H9 (cell line): Measurements from ENCODE around the gene ZNF644. TPM values are rescaled to one million over a fixed set of nuclear protein-coding genes. Genes with fewer than 3 reads are reported as not detected.

Experiments used
- DNase-seq: peaks from one replicate; pipeline ENCODE4 v3.0.0-alpha.2; 2017
- H2AFZ ChIP-seq: one replicate; pipeline ENCODE4 v1.6.1; 2013; ENCODE audit warnings: mild to moderate bottlenecking, low read length, control low read depth, moderate library complexity
- H2AK5ac ChIP-seq: 2 replicates; pipeline ENCODE4 v1.6.1; 2013; ENCODE audit warnings: low read length, control low read depth, mixed read lengths; ENCODE audit not compliant: insufficient read length
- H2BK120ac ChIP-seq: one replicate; pipeline ENCODE4 v1.6.1; 2013; ENCODE audit warnings: low read depth, mild to moderate bottlenecking, low read length, control low read depth, inconsistent platforms; ENCODE audit not compliant: poor library complexity, severe bottlenecking
- H2BK12ac ChIP-seq: 2 replicates; pipeline ENCODE4 v1.6.1; 2013; ENCODE audit warnings: low read length, control low read depth, mixed read lengths, low read depth; ENCODE audit not compliant: insufficient read length
- H2BK15ac ChIP-seq: 2 replicates; pipeline ENCODE4 v1.6.1; 2013; ENCODE audit warnings: low read depth, low read length, control low read depth
- H2BK20ac ChIP-seq: one replicate; pipeline ENCODE4 v1.6.1; 2013; ENCODE audit warnings: low read depth, mild to moderate bottlenecking, low read length, control low read depth, inconsistent platforms; ENCODE audit not compliant: poor library complexity, severe bottlenecking
- H2BK5ac ChIP-seq: 2 replicates; pipeline ENCODE4 v1.6.1; 2013; ENCODE audit warnings: low read length, control low read depth, mixed read lengths; ENCODE audit not compliant: insufficient read length
- H3K14ac ChIP-seq: 2 replicates; pipeline ENCODE4 v1.6.1; 2013; ENCODE audit warnings: low read length, control low read depth; ENCODE audit not compliant: insufficient read depth
- H3K18ac ChIP-seq: 2 replicates; pipeline ENCODE4 v1.6.1; 2013; ENCODE audit warnings: low read depth, mild to moderate bottlenecking, mixed read lengths, low read length, control low read depth; ENCODE audit not compliant: insufficient read length
- H3K23ac ChIP-seq: 2 replicates; pipeline ENCODE4 v1.6.1; 2013; ENCODE audit warnings: low read length, control low read depth, mixed read lengths, low read depth; ENCODE audit not compliant: insufficient read length
- H3K23me2 ChIP-seq: 2 replicates; pipeline ENCODE4 v1.6.1; 2013; ENCODE audit warnings: low read depth, mild to moderate bottlenecking, mixed read lengths, low read length, control low read depth; ENCODE audit not compliant: insufficient read length, poor library complexity, severe bottlenecking
- H3K27ac ChIP-seq: 2 replicates; pipeline ENCODE4 v1.5.1; 2013; ENCODE audit warnings: low read length, control low read depth, mixed read lengths, low read depth; ENCODE audit not compliant: insufficient read length
- H3K27me3 ChIP-seq: 2 replicates; pipeline ENCODE4 v1.6.1; 2013; ENCODE audit warnings: low read length, control low read depth, inconsistent platforms; ENCODE audit not compliant: insufficient read depth
- H3K4ac ChIP-seq: 2 replicates; pipeline ENCODE4 v1.6.1; 2013; ENCODE audit warnings: low read depth, mild to moderate bottlenecking, control low read depth, inconsistent platforms, low read length, moderate library complexity
- H3K4me1 ChIP-seq: 2 replicates; pipeline ENCODE4 v1.6.1; 2013; ENCODE audit warnings: low read length, control low read depth, inconsistent platforms; ENCODE audit not compliant: insufficient read depth
- H3K4me2 ChIP-seq: 2 replicates; pipeline ENCODE4 v1.6.1; 2013; ENCODE audit warnings: low read length, control low read depth, mixed read lengths; ENCODE audit not compliant: insufficient read length, insufficient read depth
- H3K56ac ChIP-seq: 2 replicates; pipeline ENCODE4 v1.6.1; 2013; ENCODE audit warnings: low read depth, mild to moderate bottlenecking, mixed read lengths, low read length, control low read depth; ENCODE audit not compliant: insufficient read length
- H3K79me1 ChIP-seq: 2 replicates; pipeline ENCODE4 v1.6.1; 2013; ENCODE audit warnings: low read depth, mild to moderate bottlenecking, moderate library complexity, low read length, control low read depth, inconsistent platforms; ENCODE audit not compliant: insufficient read depth, poor library complexity, severe bottlenecking
- H3K79me2 ChIP-seq: 2 replicates; pipeline ENCODE4 v1.6.1; 2013; ENCODE audit warnings: low read length, control low read depth, inconsistent platforms; ENCODE audit not compliant: insufficient read depth
- H3K9ac ChIP-seq: 2 replicates; pipeline ENCODE4 v1.6.1; 2013; ENCODE audit warnings: low read length, control low read depth, mixed read lengths; ENCODE audit not compliant: insufficient read length; ENCODE audit errors: extremely low read depth
- H3K9me3 ChIP-seq: one replicate; pipeline ENCODE4 v1.6.1; 2013; ENCODE audit warnings: low read depth, low read length, inconsistent platforms; ENCODE audit not compliant: control insufficient read depth
- H3T11ph ChIP-seq: one replicate; pipeline ENCODE4 v1.6.1; 2013; ENCODE audit warnings: mild to moderate bottlenecking, low read length, control low read depth, inconsistent platforms
- H4K20me1 ChIP-seq: one replicate; pipeline ENCODE4 v1.6.1; 2013; ENCODE audit not compliant: control insufficient read depth, insufficient read length, insufficient read depth
- H4K5ac ChIP-seq: 2 replicates; pipeline ENCODE4 v1.6.1; 2013; ENCODE audit warnings: low read depth, mild to moderate bottlenecking, mixed read lengths, low read length, control low read depth; ENCODE audit not compliant: insufficient read length
- H4K8ac ChIP-seq: replicated peaks from 2 replicates; pipeline ENCODE4 v1.6.1; 2013; ENCODE audit warnings: low read length, control low read depth, mixed read lengths, low read depth; ENCODE audit not compliant: insufficient read length
- H4K91ac ChIP-seq: 2 replicates; pipeline ENCODE4 v1.6.1; 2013; ENCODE audit warnings: low read depth, mild to moderate bottlenecking, moderate library complexity, mixed read lengths, low read length, control low read depth; ENCODE audit not compliant: insufficient read length
- H3K27ac Mint-ChIP-seq, 3 experiments: 2 replicates in 2 of 3; 3 replicates in 1 of 3; pipeline ENCODE4 v1.8.0; 2020 to 2021; ENCODE audit warnings: mixed read lengths in 3 of 3, mild to moderate bottlenecking in 1 of 3, moderate library complexity in 1 of 3
- H3K27me3 Mint-ChIP-seq: 2 replicates; pipeline ENCODE4 v1.8.0; 2021; ENCODE audit warnings: low read depth, mild to moderate bottlenecking, moderate library complexity, mixed read lengths
- H3K36me3 Mint-ChIP-seq, 3 experiments: 2 replicates in 2 of 3; 3 replicates in 1 of 3; pipeline ENCODE4 v1.8.0; 2020 to 2021; ENCODE audit warnings: low read depth in 3 of 3, mixed read lengths in 3 of 3; ENCODE audit not compliant: insufficient read depth in 1 of 3
- H3K4me1 Mint-ChIP-seq, 2 experiments: 2 replicates each; pipeline ENCODE4 v1.8.0; 2020; ENCODE audit warnings: mixed read lengths in 2 of 2
- H3K4me3 Mint-ChIP-seq, 2 experiments: 2 replicates in 1 of 2; 3 replicates in 1 of 2; pipeline ENCODE4 v1.8.0; 2020 to 2021; ENCODE audit warnings: mild to moderate bottlenecking in 2 of 2, mixed read lengths in 2 of 2, moderate library complexity in 1 of 2
- H3K9me3 Mint-ChIP-seq, 2 experiments: 2 replicates in 1 of 2; 3 replicates in 1 of 2; pipeline ENCODE4 v1.8.0; 2020; ENCODE audit warnings: mild to moderate bottlenecking in 2 of 2, mixed read lengths in 2 of 2, moderate library complexity in 1 of 2
- CTCF ChIP-seq: fragments of 200-600 bp; sonication (generic); conservative IDR thresholded peaks from 3 replicates; pipeline ENCODE4 v1.8.0; 2021; ENCODE audit warnings: antibody characterized with exemption, mild to moderate bottlenecking
- WGBS: extraction: QIAGEN DNeasy Blood & Tissue Kit; methylation state at CpG from one replicate; pipeline ENCODE4 v1.1.7; 2013; ENCODE audit warnings: missing lambda C conversion rate, low lambda C conversion rate, mixed read lengths; ENCODE audit not compliant: insufficient read length; ENCODE audit errors: extremely low coverage; 5-methylcytosine and 5-hydroxymethylcytosine counted together
- total RNA-seq: library from RNA; stranded (reverse); gene quantifications from 2 replicates; pipeline ENCODE4 v1.2.1, GENCODE V29; 2021

The ZNF644 gene
- total RNA-seq, 1 experiment from 2014 or later = 78.9 TPM

GRCh38 chr1:91024481-91025119 lies 2.8 kb upstream of the ZNF644 start:
- no peak overlapping the region for H3K27ac Mint-ChIP-seq
- TF ChIP-seq CTCF = no peak
- no peak overlapping the region for H2BK12ac ChIP-seq
- peaks cover 7% of the 10 kb centered on the region; the same call in 1 of the 2 replicates for H3K79me2 ChIP-seq
- no peak overlapping the region for H3K56ac ChIP-seq
- DNase-seq = no peak
- no peak overlapping the region for H4K8ac ChIP-seq
- H2BK20ac ChIP-seq = no peak overlapping the region
- no peak overlapping the region for H4K91ac ChIP-seq
- H3K27me3 Mint-ChIP-seq = no peaks in the 10 kb centered on the region
- no peak overlapping the region for H2BK120ac ChIP-seq
- peaks cover 3% of the 10 kb centered on the region for H3K23me2 ChIP-seq
- WGBS = no CpG with 5 or more reads among the region's 3 CpGs
- no peak overlapping the region for H4K5ac ChIP-seq
- no peak overlapping the region for H3K27ac ChIP-seq
- no peaks in the 10 kb centered on the region for H3K79me1 ChIP-seq
- H3K9me3 Mint-ChIP-seq = peaks cover 0 to 2% of the 10 kb centered on the region in 2 experiments; a peak in 2 of 5 replicates
- H3K4me2 ChIP-seq = no peak overlapping the region
- H3K36me3 Mint-ChIP-seq = peaks cover 11 to 16% (median 12%) of the 10 kb centered on the region in 3 experiments
- no peaks in the 10 kb centered on the region for H3K9me3 ChIP-seq
- no peaks in the 10 kb centered on the region for H4K20me1 ChIP-seq
- H3K4me1 Mint-ChIP-seq = peaks cover 20 to 26% of the 10 kb centered on the region in 2 experiments
- no peak overlapping the region for H3K9ac ChIP-seq
- H3K27me3 ChIP-seq = no peaks in the 10 kb centered on the region
- no peak overlapping the region for H3K23ac ChIP-seq
- H3K14ac ChIP-seq = no peak overlapping the region
- no peak overlapping the region for H3T11ph ChIP-seq
- H3K4ac ChIP-seq = no peak overlapping the region
- H2AK5ac ChIP-seq = no peak overlapping the region
- H3K4me3 Mint-ChIP-seq = no peak overlapping the region
- no peak overlapping the region for H3K18ac ChIP-seq
- H2BK5ac ChIP-seq = no peak overlapping the region
- no peaks in the 10 kb centered on the region for H3K4me1 ChIP-seq
- H2AFZ ChIP-seq = no peak overlapping the region
- no peak overlapping the region for H2BK15ac ChIP-seq
